IMR-90 (cell line): Measurements from ENCODE around the gene DNAI2. TPM values are rescaled to one million over a fixed set of nuclear protein-coding genes. Genes with fewer than 3 reads are reported as not detected.

ENCODE experiments used
- ATAC-seq: fragments of 200-7000 bp; cut with Tn5 transposase; 2 replicates; pipeline ENCODE4 v1.9.1; 2020; ENCODE audit warnings: low read depth, mild to moderate bottlenecking, moderate library complexity
- BruUV-seq: library from RNA; stranded (reverse); fragments of 400-500 nt; replicated peaks from 2 replicates; lab custom pipeline; 2021; lab: Mats Ljungman, UMichigan
- CTCF ChIA-PET: fragments of 300-600 bp; formaldehyde crosslinking; extraction: SDS; loops from one replicate; lab custom pipeline; 2021; ENCODE audit warnings: antibody characterized with exemption; lab: Yijun Ruan, JAX
- POLR2A ChIA-PET: fragments of 300-600 bp; sonication (Branson Sonifier 250); formaldehyde crosslinking; loops from one replicate; lab custom pipeline; 2022; ENCODE audit warnings: antibody characterized with exemption; ENCODE audit not compliant: unreplicated experiment; lab: Charles Lee
- DNase-seq: peaks from one replicate; pipeline ENCODE4 v3.0.0; 2013
- H2AFZ ChIP-seq: replicated peaks from 2 replicates; pipeline ENCODE3; 2013; ENCODE audit warnings: low read length, mild to moderate bottlenecking; ENCODE audit not compliant: poor library complexity
- H2AK5ac ChIP-seq: 2 replicates; pipeline ENCODE4 v1.6.1; 2013; ENCODE audit warnings: low read depth, low read length, inconsistent platforms
- H2AK9ac ChIP-seq: replicated peaks from 2 replicates; pipeline ENCODE3; 2013; ENCODE audit warnings: mild to moderate bottlenecking, low read depth, low read length, moderate library complexity; ENCODE audit not compliant: poor library complexity
- H2BK120ac ChIP-seq: 2 replicates; pipeline ENCODE4 v1.6.1; 2013; ENCODE audit warnings: low read depth, low read length, inconsistent platforms
- H2BK15ac ChIP-seq: 3 replicates; pipeline ENCODE4 v1.6.1; 2013; ENCODE audit warnings: low read depth, low read length, inconsistent platforms
- H2BK20ac ChIP-seq: 2 replicates; pipeline ENCODE4 v1.6.1; 2013; ENCODE audit warnings: low read depth, mild to moderate bottlenecking, inconsistent platforms, low read length, moderate library complexity
- H2BK5ac ChIP-seq: 2 replicates; pipeline ENCODE4 v1.6.1; 2013; ENCODE audit warnings: mild to moderate bottlenecking, low read depth, low read length, inconsistent platforms; ENCODE audit not compliant: poor library complexity, severe bottlenecking
- H3K14ac ChIP-seq: replicated peaks from 2 replicates; pipeline ENCODE4 v1.6.1; 2013; ENCODE audit warnings: low read depth, low read length, inconsistent platforms
- H3K18ac ChIP-seq: 2 replicates; pipeline ENCODE4 v1.6.1; 2013; ENCODE audit warnings: low read depth, low read length, control low read depth
- H3K23ac ChIP-seq: 2 replicates; pipeline ENCODE4 v1.6.1; 2013; ENCODE audit warnings: low read depth, low read length, inconsistent platforms
- H3K27ac ChIP-seq: 2 replicates; pipeline ENCODE4 v1.5.1; 2013; ENCODE audit warnings: mild to moderate bottlenecking, control low read depth, low read length; ENCODE audit not compliant: insufficient read depth
- H3K27me3 ChIP-seq: 2 replicates; pipeline ENCODE4 v1.6.1; 2013; ENCODE audit warnings: low read length; ENCODE audit not compliant: control insufficient read depth, insufficient read depth
- H3K36me3 ChIP-seq: 2 replicates; pipeline ENCODE4 v1.6.1; 2013; ENCODE audit warnings: low read length, mixed read lengths; ENCODE audit not compliant: control insufficient read depth, insufficient read depth
- H3K4ac ChIP-seq: 2 replicates; pipeline ENCODE4 v1.6.1; 2013; ENCODE audit warnings: low read depth, low read length, inconsistent platforms
- H3K4me1 ChIP-seq: 2 replicates; pipeline ENCODE4 v1.6.1; 2013; ENCODE audit warnings: low read length, mixed read lengths; ENCODE audit not compliant: control insufficient read depth, insufficient read depth
- H3K4me2 ChIP-seq: 2 replicates; pipeline ENCODE4 v1.6.1; 2013; ENCODE audit warnings: low read depth, mild to moderate bottlenecking, control low read depth, low read length, moderate library complexity
- H3K4me3 ChIP-seq: 2 replicates; pipeline ENCODE4 v1.5.1; 2013; ENCODE audit warnings: low read depth, mild to moderate bottlenecking, control low read depth, low read length, moderate library complexity; ENCODE audit not compliant: insufficient read depth
- H3K56ac ChIP-seq: 2 replicates; pipeline ENCODE4 v1.6.1; 2013; ENCODE audit warnings: low read length, inconsistent platforms; ENCODE audit not compliant: insufficient read depth; ENCODE audit errors: extremely low read depth
- H3K79me1 ChIP-seq, 2 experiments: 2 replicates each; pipeline ENCODE4 v1.6.1; 2013; ENCODE audit warnings: low read length in 2 of 2, inconsistent platforms in 1 of 2, low read depth in 1 of 2
- H3K9ac ChIP-seq: 2 replicates; pipeline ENCODE4 v1.6.1; 2013; ENCODE audit warnings: low read depth, low read length, control low read depth
- H3K9me1 ChIP-seq: 2 replicates; pipeline ENCODE4 v1.6.1; 2013; ENCODE audit warnings: low read length, inconsistent platforms; ENCODE audit not compliant: insufficient read depth
- H3K9me3 ChIP-seq: 2 replicates; pipeline ENCODE4 v1.6.1; 2013; ENCODE audit warnings: low read length; ENCODE audit not compliant: control insufficient read depth, insufficient read depth
- H4K20me1 ChIP-seq: 2 replicates; pipeline ENCODE4 v1.6.1; 2013; ENCODE audit warnings: low read length, inconsistent platforms; ENCODE audit not compliant: insufficient read depth
- H4K5ac ChIP-seq: 2 replicates; pipeline ENCODE4 v1.6.1; 2013; ENCODE audit warnings: mild to moderate bottlenecking, low read depth, low read length, control low read depth
- H4K8ac ChIP-seq, 2 experiments: 2 replicates each; pipeline ENCODE4 v1.6.1; 2013; ENCODE audit warnings: low read depth in 2 of 2, low read length in 2 of 2, control low read depth in 1 of 2, inconsistent platforms in 1 of 2
- H4K91ac ChIP-seq: 2 replicates; pipeline ENCODE4 v1.6.1; 2013; ENCODE audit warnings: low read depth, low read length, inconsistent platforms; ENCODE audit not compliant: insufficient read depth
- CEBPB ChIP-seq: IDR thresholded peaks from 2 replicates; pipeline ENCODE4 v1.6.1; 2012; ENCODE audit warnings: low read depth, low read length, improper control_type of control experiment
- FOS ChIP-seq: fragments of 150-350 bp; IDR thresholded peaks from 2 replicates; pipeline ENCODE4 v1.6.1; 2016; ENCODE audit warnings: low read depth, low read length
- MAFK ChIP-seq: IDR thresholded peaks from 2 replicates; pipeline ENCODE4 v1.6.1; 2012; ENCODE audit warnings: low read depth, low read length, improper control_type of control experiment
- MXI1 ChIP-seq: IDR thresholded peaks from 2 replicates; pipeline ENCODE4 v1.6.1; 2012; ENCODE audit warnings: low read depth, mild to moderate bottlenecking, low read length, moderate library complexity, borderline replicate concordance
- NFE2L2 ChIP-seq: fragments of 150-350 bp; IDR thresholded peaks from 2 replicates; pipeline ENCODE4 v1.6.1; 2016; ENCODE audit warnings: low read depth, mild to moderate bottlenecking, low read length
- POLR2A ChIP-seq: IDR thresholded peaks from 2 replicates; pipeline ENCODE4 v1.6.1; 2012; ENCODE audit warnings: mild to moderate bottlenecking, low read depth, low read length
- RFX5 ChIP-seq: IDR thresholded peaks from 2 replicates; pipeline ENCODE4 v1.8.0; 2012; ENCODE audit warnings: low read depth, mild to moderate bottlenecking, low read length, moderate library complexity
- SMC3 ChIP-seq: fragments of 150-350 bp; IDR thresholded peaks from 2 replicates; pipeline ENCODE4 v1.6.1; 2016; ENCODE audit warnings: low read depth, mild to moderate bottlenecking, antibody characterized with exemption, low read length, moderate library complexity
- WGBS, 2 experiments: methylation state at CpG; one replicate each; pipeline versions ENCODE4 v1.1.5 to v1.1.7; 2013; ENCODE audit warnings: missing lambda C conversion rate in 2 of 2; ENCODE audit not compliant: insufficient read length in 1 of 2; ENCODE audit errors: extremely low coverage in 2 of 2; 5-methylcytosine and 5-hydroxymethylcytosine counted together
- dilution Hi-C: fragments of 300-500 bp; cut with HindIII; formaldehyde crosslinking; loops from one replicate; pipeline ENCODE4 v1.14.3; 2018; ENCODE audit warnings: low sequenced_read_pairs; ENCODE audit not compliant: unreplicated experiment
- in situ Hi-C: fragments of 300-500 bp; cut with MboI; formaldehyde crosslinking; loops from 3 replicates; pipeline ENCODE4 v1.14.3; 2019; ENCODE audit warnings: low sequenced_read_pairs, inconsistent platforms, mixed read lengths
- intact Hi-C: fragments of 100-400 bp; cut with micrococcal nuclease; formaldehyde crosslinking; loops from 2 replicates; pipeline ENCODE4 v1.10.0; 2022
- polyA plus RNA-seq, 3 experiments: library from polyadenylated mRNA; depleted of rRNA; stranded (reverse); fragments of >200 nt; gene quantifications; 2 replicates each; pipeline ENCODE4 v1.2.3, GENCODE V29; 2012; ENCODE audit warnings: low replicate concordance in 1 of 3
- total RNA-seq: library from RNA; depleted of rRNA; stranded (reverse); fragments of >200 nt; gene quantifications from 2 replicates; pipeline ENCODE4 v1.2.3, GENCODE V29; 2012
- TF ChIP-seq, protein P1 (sequence below): fragments of 150-350 bp; IDR thresholded peaks from 2 replicates; pipeline ENCODE4 v1.6.1; 2017; ENCODE audit warnings: mild to moderate bottlenecking, antibody characterized with exemption, low read length, low read depth

DNAI2 gene
- total and polyA plus RNA-seq, 2 of the 4 experiments (the other 2 are of a cell fraction) = not detected

DNA sequence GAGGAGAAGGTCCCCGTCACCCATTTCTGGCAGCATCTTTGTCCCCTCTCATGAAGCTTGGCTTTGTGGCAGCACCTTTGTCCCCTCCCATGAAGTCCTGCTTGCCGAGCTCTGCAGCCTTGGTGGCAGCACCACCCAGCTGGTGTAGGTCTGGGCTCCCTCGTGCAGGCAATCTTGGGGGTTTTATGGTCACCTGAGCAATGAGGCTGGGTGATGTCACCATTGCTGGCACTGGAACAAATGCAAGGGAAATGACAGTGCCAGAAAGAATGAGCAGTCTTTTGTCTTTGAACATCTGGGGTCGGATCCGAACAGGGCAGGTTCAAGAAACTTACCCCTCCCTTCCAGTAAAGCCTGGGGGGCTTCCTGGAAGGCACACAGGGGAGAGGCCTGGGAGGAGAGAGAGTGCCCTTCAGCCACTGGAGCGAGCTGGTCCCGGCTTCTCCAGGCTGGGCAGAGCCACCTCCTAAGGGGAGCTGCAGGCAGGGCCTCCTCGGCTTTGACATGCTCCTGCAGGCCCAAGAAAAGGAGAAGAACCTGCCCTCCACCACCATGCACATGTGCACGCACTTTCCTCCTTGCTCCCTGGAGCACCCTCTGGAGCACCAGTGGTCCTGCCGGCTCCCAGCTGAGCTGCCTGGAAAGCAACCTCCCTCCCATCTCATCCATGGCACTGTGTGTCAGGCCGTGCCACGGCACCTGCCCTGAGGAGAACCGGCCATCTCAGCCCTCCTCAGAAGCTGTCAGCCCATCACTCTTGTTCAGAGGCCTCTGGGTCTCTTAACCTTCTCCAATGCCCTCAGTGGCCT, 71.6 kb downstream of the DNAI2 start:
- H2BK20ac ChIP-seq = no peak overlapping the region
- H2BK15ac ChIP-seq = no peak overlapping the region
- H3K4me2 ChIP-seq = no peak overlapping the region
- in situ Hi-C loops (no loop called here), intact Hi-C loops (no loop called here), dilution Hi-C loops (no loop called here)
- H3K4ac ChIP-seq = no peak overlapping the region
- no peak overlapping the region for H4K91ac ChIP-seq
- H3K14ac ChIP-seq = no peak overlapping the region
- no peaks in the 10 kb centered on the region for H3K9me3 ChIP-seq
- H3K4me3 ChIP-seq = no peak overlapping the region
- H3K79me1 ChIP-seq = no peaks in the 10 kb centered on the region
- no peak overlapping the region for H4K8ac ChIP-seq
- H2AK9ac ChIP-seq = no peak overlapping the region
- H2AK5ac ChIP-seq = no peak overlapping the region
- no peaks in the 10 kb centered on the region for H3K36me3 ChIP-seq
- no TSS peak for BruUV-seq
- no peak overlapping the region for H3K23ac ChIP-seq
- no peak overlapping the region for H3K18ac ChIP-seq
- no peak for ATAC-seq
- no peak overlapping the region for H4K5ac ChIP-seq
- TF ChIP-seq FOS (no peak), MXI1 (no peak), SMC3 (no peak), RFX5 (no peak), MAFK (no peak), NFE2L2 (no peak), CEBPB (no peak), POLR2A (no peak)
- TF ChIP-seq, protein P1, sequence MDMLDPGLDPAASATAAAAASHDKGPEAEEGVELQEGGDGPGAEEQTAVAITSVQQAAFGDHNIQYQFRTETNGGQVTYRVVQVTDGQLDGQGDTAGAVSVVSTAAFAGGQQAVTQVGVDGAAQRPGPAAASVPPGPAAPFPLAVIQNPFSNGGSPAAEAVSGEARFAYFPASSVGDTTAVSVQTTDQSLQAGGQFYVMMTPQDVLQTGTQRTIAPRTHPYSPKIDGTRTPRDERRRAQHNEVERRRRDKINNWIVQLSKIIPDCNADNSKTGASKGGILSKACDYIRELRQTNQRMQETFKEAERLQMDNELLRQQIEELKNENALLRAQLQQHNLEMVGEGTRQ = no peak
- no peak overlapping the region for H3K9ac ChIP-seq
- H4K20me1 ChIP-seq = no peaks in the 10 kb centered on the region
- 67% methylated on average over 3 of the region's 13 CpGs; no CpG with 5 or more reads in 1 of the 2 experiments for whole genome bisulfite sequencing, 2 experiments
- no peak overlapping the region for H3K56ac ChIP-seq
- no peak overlapping the region for H2BK120ac ChIP-seq
- CTCF ChIA-PET = no interaction called here
- H3K9me1 ChIP-seq = no peaks in the 10 kb centered on the region
- H3K27me3 ChIP-seq = no peaks in the 10 kb centered on the region; the same call in 1 of the 2 replicates
- DNase-seq = no peak
- H3K4me1 ChIP-seq = no peaks in the 10 kb centered on the region
- POLR2A ChIA-PET = no interaction called here
- H3K27ac ChIP-seq = no peak overlapping the region
- no peak overlapping the region for H2BK5ac ChIP-seq
- H2AFZ ChIP-seq = peak overlapping the region; percentile 32
